GM18505 (cell line): ENCODE measurements around the gene ZNF282.
"Not testable (repeated sequence)": the region's sequence is repeated elsewhere in the genome, so short reads cannot be mapped to it uniquely, and the experiment has no call there.

Source experiments
- ATAC-seq: cut with Tn5 transposase; IDR thresholded peaks from one replicate; pipeline ENCODE4 v1.9.1; 2021; ENCODE audit not compliant: unreplicated experiment
- POLR2A ChIP-seq: IDR thresholded peaks from 4 replicates; pipeline ENCODE4 v1.6.1; 2011; ENCODE audit warnings: borderline replicate concordance; ENCODE audit not compliant: insufficient read depth, insufficient read length; ENCODE audit errors: extremely low read depth

ZNF282 gene

DNA sequence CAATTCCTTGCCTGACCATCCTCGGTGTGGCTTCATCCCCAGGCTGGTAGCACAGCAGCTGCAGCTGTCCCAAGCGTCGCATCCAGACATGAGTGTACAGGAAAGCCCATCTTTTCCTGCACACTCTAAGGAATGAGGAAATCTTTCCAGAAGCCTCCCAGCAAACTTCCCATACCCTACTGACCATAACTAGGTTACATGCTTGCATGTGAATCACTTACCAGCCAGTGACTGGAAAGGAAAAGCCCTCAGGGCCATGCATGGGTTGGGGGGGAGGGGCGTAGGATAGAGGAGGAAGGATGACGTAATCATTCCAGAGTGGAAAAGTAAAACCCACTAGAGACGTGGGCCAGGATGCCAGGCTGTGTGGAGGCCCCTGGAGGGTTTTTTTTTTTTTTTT, 25.2 kb downstream of the ZNF282 start:
- TF ChIP-seq POLR2A = no peak
- ATAC-seq = no peak

- TF ChIP-seq POLR2A = no peak
- no peak for ATAC-seq
Observed at GRCh38 chr7:149223176-149223575, 27.8 kb downstream of the ZNF282 start.

DNA sequence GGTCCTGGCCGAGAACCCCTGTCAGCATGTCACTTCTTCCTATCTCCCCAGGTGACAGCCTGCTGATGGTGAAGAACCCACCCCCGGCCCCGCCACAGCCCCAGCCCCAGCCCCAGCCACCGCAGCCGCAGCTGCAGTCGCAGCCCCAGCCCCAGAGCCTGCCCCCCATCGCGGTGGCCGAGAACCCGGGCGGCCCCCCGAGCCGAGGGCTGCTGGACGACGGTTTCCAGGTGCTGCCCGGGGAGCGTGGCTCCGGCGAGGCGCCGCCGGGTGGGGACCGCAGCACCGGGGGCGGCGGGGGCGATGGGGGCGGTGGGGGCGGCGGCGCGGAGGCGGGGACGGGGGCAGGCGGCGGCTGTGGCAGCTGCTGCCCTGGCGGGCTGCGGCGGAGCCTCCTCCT, 28.4 kb downstream of the ZNF282 start:
- TF ChIP-seq POLR2A = no peak
- ATAC-seq = no peak

DNA sequence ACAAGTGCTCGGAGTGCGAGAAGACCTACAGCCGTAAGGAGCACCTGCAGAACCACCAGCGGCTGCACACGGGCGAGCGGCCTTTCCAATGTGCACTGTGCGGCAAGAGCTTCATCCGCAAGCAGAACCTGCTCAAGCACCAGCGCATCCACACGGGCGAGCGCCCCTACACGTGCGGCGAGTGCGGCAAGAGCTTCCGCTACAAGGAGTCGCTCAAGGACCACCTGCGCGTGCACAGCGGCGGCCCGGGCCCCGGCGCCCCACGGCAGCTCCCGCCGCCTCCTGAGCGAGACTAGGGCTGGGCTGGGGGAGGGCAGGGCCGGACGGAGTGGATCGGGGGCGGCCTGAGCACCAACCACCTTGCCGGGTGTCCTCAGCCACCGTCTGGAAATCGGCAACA, 29.0 kb downstream of the ZNF282 start:
- TF ChIP-seq POLR2A = no peak
- no peak for ATAC-seq

GRCh38 chr7:149225106-149225505, 29.8 kb downstream of the ZNF282 start:
- TF ChIP-seq POLR2A = no peak
- ATAC-seq = no peak

DNA sequence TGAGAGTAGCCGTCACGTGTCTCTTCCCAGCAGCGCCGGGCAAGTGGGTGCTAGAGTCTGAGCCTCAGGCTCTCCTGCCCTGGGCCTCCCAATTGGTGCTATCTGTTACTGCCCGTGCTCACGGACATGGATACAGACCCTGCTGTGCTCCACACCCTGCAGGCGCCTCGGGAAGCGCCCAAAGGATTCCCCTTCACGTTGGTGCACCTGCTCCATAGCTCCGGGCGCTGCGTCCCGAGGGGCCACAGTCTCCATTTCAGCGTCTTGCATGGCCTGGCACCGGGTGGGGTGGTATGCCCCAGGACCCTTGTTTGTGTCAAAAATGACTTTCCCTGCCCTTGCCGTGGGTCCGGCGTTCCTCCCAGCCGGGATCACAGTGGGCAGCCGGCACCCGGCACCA, 30.3 kb downstream of the ZNF282 start:
- ATAC-seq = no peak
- TF ChIP-seq POLR2A = no peak

DNA sequence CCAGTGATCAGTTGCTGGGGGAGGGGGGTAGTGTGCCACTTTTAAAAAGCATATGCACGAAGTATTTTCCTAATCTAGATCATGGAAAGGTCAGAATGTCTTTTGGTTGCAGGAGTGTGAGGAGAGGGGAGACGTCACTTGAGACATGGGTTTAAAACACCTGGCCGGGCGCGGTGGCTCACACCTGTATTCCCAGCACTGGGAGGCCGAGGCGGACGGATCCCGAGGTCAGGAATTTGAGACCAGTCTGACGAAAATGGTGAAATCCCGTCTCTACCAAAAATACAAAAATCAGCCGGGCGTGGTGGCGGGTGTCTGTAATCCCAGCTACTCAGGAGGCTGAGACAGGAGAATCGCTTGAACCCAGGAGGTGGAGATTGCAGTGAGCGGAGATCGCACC, 31.0 kb downstream of the ZNF282 start:
- ATAC-seq = not testable (repeated sequence)

DNA sequence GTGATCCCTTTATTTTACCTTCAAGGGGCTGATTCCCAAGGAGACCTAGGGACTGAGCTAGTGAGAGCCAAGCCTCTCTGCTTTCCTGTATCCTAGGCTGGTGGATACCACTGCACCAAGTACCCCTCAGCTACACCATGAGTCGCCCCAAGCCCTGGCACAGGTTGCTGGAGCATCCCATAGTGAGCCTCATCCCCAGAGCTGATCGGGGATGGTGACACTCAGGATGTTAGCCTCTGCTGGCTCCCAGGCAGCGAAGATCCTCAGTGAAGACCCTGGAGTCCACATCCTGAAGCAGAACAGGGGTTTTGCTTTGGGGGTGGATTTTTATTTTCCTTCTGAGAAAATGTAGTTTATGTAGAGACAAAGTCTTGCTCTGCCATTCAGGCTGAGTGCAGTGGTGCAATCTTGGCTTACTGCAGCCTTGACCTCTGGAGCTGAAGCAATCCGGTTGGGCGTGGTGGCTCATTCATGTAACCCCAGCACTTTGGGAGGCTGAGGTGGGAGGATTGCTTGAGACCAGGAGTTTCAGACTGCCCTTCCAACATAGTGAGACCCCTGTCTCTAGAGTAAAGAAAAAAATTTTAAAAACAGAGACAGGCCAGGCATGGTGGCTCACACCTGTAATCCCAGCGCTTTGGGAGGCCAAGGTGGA, 31.6 kb downstream of the ZNF282 start:
- ATAC-seq = no peak
- TF ChIP-seq POLR2A = no peak

DNA sequence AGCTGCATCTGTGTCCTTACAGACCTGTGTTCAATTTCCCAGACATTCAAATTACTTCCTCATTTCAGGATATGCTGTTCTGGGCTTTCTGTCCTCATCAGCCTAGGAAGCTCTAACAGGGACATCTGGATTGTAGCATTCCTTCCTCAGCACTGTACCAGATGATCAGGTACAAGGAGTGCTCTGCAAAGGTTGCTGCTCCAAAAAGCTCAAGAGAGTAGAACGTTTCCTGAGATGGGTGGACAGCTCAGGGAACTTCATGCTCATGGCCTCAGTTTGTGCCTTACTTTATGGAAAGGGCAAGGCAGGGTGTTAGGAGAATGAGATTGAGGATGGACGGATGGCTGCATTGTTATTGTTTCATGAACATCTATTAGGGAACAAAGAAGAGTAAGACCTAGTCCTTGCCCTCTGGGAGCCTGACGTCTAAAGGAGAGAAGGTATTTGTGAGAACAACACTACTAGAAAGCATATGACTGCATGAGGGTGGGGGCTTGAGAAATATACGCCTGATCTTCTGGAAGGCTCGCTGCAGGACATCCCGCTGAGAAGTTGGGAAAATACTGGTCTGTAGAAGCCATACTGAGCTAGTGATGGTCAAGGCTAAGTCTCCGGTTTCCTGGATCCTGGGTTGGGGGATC, 33.6 kb downstream of the ZNF282 start:
- TF ChIP-seq POLR2A = no peak
- no peak for ATAC-seq

DNA sequence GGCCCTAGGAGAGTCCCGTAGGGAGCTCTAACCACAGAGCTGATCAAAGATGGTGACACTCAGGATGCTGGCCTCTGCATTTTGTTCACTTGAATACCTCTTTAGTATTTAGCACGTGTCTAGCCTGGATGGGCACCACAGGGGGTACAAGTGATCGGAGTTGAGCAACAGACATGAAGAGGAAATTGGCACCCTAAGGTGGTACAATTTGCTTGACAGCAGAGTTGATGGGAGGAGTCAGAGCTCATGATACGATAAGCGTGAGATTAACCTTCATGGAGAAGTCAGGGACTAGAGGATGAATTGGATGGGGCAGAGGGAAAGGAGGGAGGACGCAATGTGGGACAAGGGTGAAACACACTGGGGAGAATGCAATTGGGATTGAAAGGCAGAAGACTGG, 34.2 kb downstream of the ZNF282 start:
- TF ChIP-seq POLR2A = no peak
- ATAC-seq = no peak

DNA sequence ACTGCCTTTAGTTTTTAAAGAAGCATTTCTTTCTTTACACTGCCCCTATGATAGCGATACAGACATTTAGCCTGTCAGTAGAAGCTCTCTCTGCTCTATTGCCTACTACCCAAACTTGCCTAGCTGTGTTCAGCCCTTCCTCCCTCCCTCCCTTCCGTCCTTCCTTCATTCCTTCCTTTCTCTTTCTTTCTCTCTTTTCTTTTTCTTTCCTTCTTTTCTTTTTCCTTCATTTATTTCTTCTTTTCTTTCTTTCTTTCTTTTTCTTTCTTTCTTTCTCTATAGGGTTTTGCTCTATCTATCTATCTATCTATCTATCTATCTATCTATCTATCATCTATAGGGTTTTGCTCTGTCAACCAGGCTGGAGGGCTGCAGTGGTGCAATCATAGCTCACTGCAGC, 37.0 kb downstream of the ZNF282 start:
- ATAC-seq = no peak

GRCh38 chr7:149233655-149234204, 38.4 kb downstream of the ZNF282 start:
- not testable (repeated sequence) for ATAC-seq

More for the DNA sequence above, 37.0 kb downstream of the ZNF282 start:
- no peak for TF ChIP-seq POLR2A

- ATAC-seq = no peak
- TF ChIP-seq POLR2A = no peak
Observed at GRCh38 chr7:149237502-149237901, 42.2 kb downstream of the ZNF282 start.

DNA sequence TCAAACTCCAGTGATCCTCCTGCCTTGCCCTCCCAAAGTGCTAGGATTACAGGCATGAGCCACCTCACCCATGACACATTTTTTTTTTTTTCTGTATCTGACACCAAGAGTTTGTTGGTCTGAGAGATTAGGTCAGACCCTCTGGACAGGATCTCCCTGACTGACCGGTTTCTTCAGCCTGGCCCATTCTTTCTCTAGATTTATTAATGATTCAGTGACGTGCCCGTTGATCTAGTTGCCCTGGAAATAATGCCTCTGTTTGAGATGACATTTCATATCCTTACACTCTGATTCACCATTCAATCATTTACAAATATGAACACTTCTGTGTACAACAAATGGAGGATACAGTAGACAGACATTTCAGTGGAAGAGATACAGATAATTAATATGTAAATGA, 42.7 kb downstream of the ZNF282 start:
- no peak for ATAC-seq
- TF ChIP-seq POLR2A = no peak
